Astrocyte (in vitro differentiated cells and primary cell): ENCODE measurements around the gene POLR2M. TPM values are rescaled to one million over a fixed set of nuclear protein-coding genes. Genes with fewer than 3 reads are reported as not detected.

Experiments
- DNase-seq: peaks from one replicate; pipeline ENCODE4 v3.0.0-alpha.2; 2010; ENCODE audit warnings: low read depth
- FAIRE-seq: peaks from 2 replicates; lab custom pipeline; 2011; peaks lifted over from hg19 to GRCh38; lab: Jason Lieb, UNC
- H2AFZ ChIP-seq: 2 replicates; pipeline ENCODE4 v1.6.0; 2012; ENCODE audit warnings: low read depth, low read length, inconsistent platforms
- H3K27ac ChIP-seq: 2 replicates; pipeline ENCODE4 v1.5.1; 2011; ENCODE audit warnings: low read depth, low read length, inconsistent platforms
- H3K27me3 ChIP-seq: 2 replicates; pipeline ENCODE4 v1.6.0; 2011; ENCODE audit warnings: low read length, inconsistent platforms; ENCODE audit not compliant: insufficient read depth
- H3K36me3 ChIP-seq: 2 replicates; pipeline ENCODE4 v1.5.1; 2011; ENCODE audit warnings: low read length, inconsistent platforms; ENCODE audit not compliant: insufficient read depth
- H3K4me1 ChIP-seq: 2 replicates; pipeline ENCODE4 v1.5.1; 2011; ENCODE audit warnings: low read length, inconsistent platforms; ENCODE audit not compliant: insufficient read depth
- H3K4me2 ChIP-seq: 2 replicates; pipeline ENCODE4 v1.6.0; 2012; ENCODE audit warnings: low read length, inconsistent platforms
- H3K4me3 ChIP-seq: 2 replicates; pipeline ENCODE4 v1.5.1; 2011; ENCODE audit warnings: low read depth, mild to moderate bottlenecking, low read length, inconsistent platforms; ENCODE audit not compliant: insufficient read depth
- H3K79me2 ChIP-seq: 2 replicates; pipeline ENCODE4 v1.6.0; 2012; ENCODE audit warnings: mild to moderate bottlenecking, low read length, inconsistent platforms; ENCODE audit not compliant: insufficient read depth
- H3K9ac ChIP-seq: 2 replicates; pipeline ENCODE4 v1.6.0; 2012; ENCODE audit warnings: mild to moderate bottlenecking, low read length, inconsistent platforms
- H3K9me3 ChIP-seq: 2 replicates; pipeline ENCODE4 v1.5.1; 2012; ENCODE audit warnings: low read depth, mild to moderate bottlenecking, low read length, inconsistent platforms; ENCODE audit not compliant: insufficient read depth
- H4K20me1 ChIP-seq: 2 replicates; pipeline ENCODE4 v1.6.0; 2012; ENCODE audit warnings: low read length, inconsistent platforms; ENCODE audit not compliant: insufficient read depth
- H3K27ac Mint-ChIP-seq: one replicate; pipeline ENCODE4 v1.8.0; 2021; ENCODE audit warnings: mild to moderate bottlenecking, mixed read lengths; ENCODE audit not compliant: unreplicated experiment
- H3K27me3 Mint-ChIP-seq: one replicate; pipeline ENCODE4 v1.8.0; 2021; ENCODE audit warnings: low read depth, mixed read lengths; ENCODE audit not compliant: unreplicated experiment
- H3K36me3 Mint-ChIP-seq: one replicate; pipeline ENCODE4 v1.8.0; 2021; ENCODE audit warnings: low read depth, mixed read lengths; ENCODE audit not compliant: unreplicated experiment
- H3K4me1 Mint-ChIP-seq: one replicate; pipeline ENCODE4 v1.8.0; 2021; ENCODE audit warnings: low read depth, mixed read lengths; ENCODE audit not compliant: unreplicated experiment
- H3K4me3 Mint-ChIP-seq: one replicate; pipeline ENCODE4 v1.8.0; 2021; ENCODE audit warnings: mild to moderate bottlenecking, moderate library complexity, mixed read lengths; ENCODE audit not compliant: unreplicated experiment
- H3K9me3 Mint-ChIP-seq: one replicate; pipeline ENCODE4 v1.8.0; 2021; ENCODE audit warnings: mild to moderate bottlenecking, mixed read lengths; ENCODE audit not compliant: unreplicated experiment
- CTCF ChIP-seq: IDR thresholded peaks from 2 replicates; pipeline ENCODE4 v1.5.1; 2011; ENCODE audit warnings: low read depth, mild to moderate bottlenecking, inconsistent platforms, low read length, moderate library complexity; ENCODE audit not compliant: insufficient read depth
- EZH2 ChIP-seq: IDR thresholded peaks from 2 replicates; pipeline ENCODE4 v1.6.1; 2012; ENCODE audit warnings: mild to moderate bottlenecking, low read length, inconsistent platforms; ENCODE audit not compliant: insufficient read depth
- total RNA-seq: library from RNA; stranded (reverse); gene quantifications from 2 replicates; pipeline ENCODE4 v1.2.1, GENCODE V29; 2021

Gene POLR2M
- total RNA-seq, 1 donor from 2014 or later = 61.4 TPM

- Mint-ChIP-seq H3K4me3 (no peak overlapping the region), H3K36me3 (no peaks in the 10 kb centered on the region), H3K27ac (no peak overlapping the region), H3K4me1 (no peaks in the 10 kb centered on the region), H3K9me3 (no peaks in the 10 kb centered on the region), H3K27me3 (peaks cover 8% of the 10 kb centered on the region)
- Histone ChIP-seq H3K27me3 (no peaks in the 10 kb centered on the region), H3K4me3 (no peak overlapping the region), H4K20me1 (no peaks in the 10 kb centered on the region), H3K9ac (no peak overlapping the region), H3K4me2 (no peak overlapping the region), H3K27ac (no peak overlapping the region), H3K4me1 (no peaks in the 10 kb centered on the region), H3K36me3 (no peaks in the 10 kb centered on the region), H3K9me3 (no peaks in the 10 kb centered on the region), H2AFZ (no peak overlapping the region), H3K79me2 (no peaks in the 10 kb centered on the region)
- no peak for TF ChIP-seq CTCF
- TF ChIP-seq EZH2 = no peak
- FAIRE-seq = no peak
- DNase-seq = no peak
Observed at GRCh38 chr15:57752840-57753239, 46.3 kb downstream of the POLR2M start.

GRCh38 chr15:57756466-57756865 lies 50.0 kb downstream of the POLR2M start:
- FAIRE-seq = no peak

More at GRCh38 chr15:57756466-57756865, 50.0 kb downstream of the POLR2M start:
- Histone ChIP-seq H3K9me3 (no peaks in the 10 kb centered on the region), H3K4me1 (no peaks in the 10 kb centered on the region), H3K4me2 (no peak overlapping the region), H3K27ac (no peak overlapping the region), H4K20me1 (no peaks in the 10 kb centered on the region), H3K36me3 (no peaks in the 10 kb centered on the region), H3K27me3 (no peaks in the 10 kb centered on the region), H3K79me2 (no peaks in the 10 kb centered on the region), H2AFZ (no peak overlapping the region), H3K9ac (no peak overlapping the region), H3K4me3 (no peak overlapping the region)
- TF ChIP-seq CTCF (no peak), EZH2 (no peak)
- Mint-ChIP-seq H3K4me3 (no peak overlapping the region), H3K4me1 (no peaks in the 10 kb centered on the region), H3K9me3 (no peaks in the 10 kb centered on the region), H3K27me3 (peaks cover 2% of the 10 kb centered on the region), H3K36me3 (no peaks in the 10 kb centered on the region), H3K27ac (no peak overlapping the region)
- no peak for DNase-seq
